CD4-positive, alpha-beta T cell (primary cell): Measurements from ENCODE around the gene CDKAL1. TPM values are rescaled to one million over a fixed set of nuclear protein-coding genes. Genes with fewer than 3 reads are reported as not detected.

Experiments
- ATAC-seq: fragments of 200-7000 bp; cut with Tn5 transposase; one replicate; pipeline ENCODE4 v1.10.0; 2022; ENCODE audit warnings: mild to moderate bottlenecking; ENCODE audit not compliant: poor library complexity
- CTCF ChIA-PET: fragments of 350-600 bp; sonication (Branson Sonifier 250); formaldehyde crosslinking; loops from one replicate; lab custom pipeline; 2021; ENCODE audit warnings: antibody characterized with exemption, inconsistent platforms; lab: Charles Lee
- POLR2A ChIA-PET: fragments of 350-600 bp; sonication (Branson Sonifier 250); formaldehyde crosslinking; loops from one replicate; lab custom pipeline; 2021; ENCODE audit warnings: antibody characterized with exemption, inconsistent platforms; lab: Charles Lee
- DNase-seq, 14 experiments: peaks; one replicate each; pipeline ENCODE4 v3.0.0-alpha.2; 2013 to 2020; ENCODE audit warnings: mixed read lengths in 2 of 14
- H3K27ac ChIP-seq, 2 donors: one replicate each; pipeline versions ENCODE4 v1.5.1 to v1.7.0; 2013; ENCODE audit warnings: low read length in 2 of 2, low read depth in 1 of 2, mild to moderate bottlenecking in 1 of 2
- H3K27me3 ChIP-seq, 2 experiments: 1 replicate in 1 of 2; 2 replicates in 1 of 2; pipeline versions ENCODE4 v1.6.1 to v1.7.0; 2013; ENCODE audit warnings: low read length in 2 of 2, control low read depth in 1 of 2, mild to moderate bottlenecking in 1 of 2, moderate library complexity in 1 of 2; ENCODE audit not compliant: insufficient read depth in 2 of 2, control insufficient read depth in 1 of 2
- H3K36me3 ChIP-seq: one replicate; pipeline ENCODE4 v1.6.1; 2013; ENCODE audit warnings: low read length, control low read depth; ENCODE audit not compliant: insufficient read depth
- H3K4me1 ChIP-seq: one replicate; pipeline ENCODE4 v1.6.1; 2013; ENCODE audit warnings: low read length, control low read depth; ENCODE audit not compliant: insufficient read depth
- H3K4me3 ChIP-seq: one replicate; pipeline ENCODE4 v1.5.1; 2013; ENCODE audit warnings: mild to moderate bottlenecking, low read length, moderate library complexity
- H3K9me3 ChIP-seq, 2 experiments: 1 replicate in 1 of 2; 2 replicates in 1 of 2; pipeline versions ENCODE4 v1.6.1 to v1.7.0; 2013; ENCODE audit warnings: low read length in 2 of 2, mild to moderate bottlenecking in 2 of 2, control low read depth in 1 of 2, moderate library complexity in 1 of 2; ENCODE audit not compliant: control insufficient read depth in 1 of 2, insufficient read depth in 1 of 2
- H3K27ac Mint-ChIP-seq: one replicate; pipeline ENCODE4 v1.8.0; 2020; ENCODE audit warnings: mixed read lengths
- H3K27me3 Mint-ChIP-seq: one replicate; pipeline ENCODE4 v1.8.0; 2021; ENCODE audit warnings: mixed read lengths
- H3K36me3 Mint-ChIP-seq: one replicate; pipeline ENCODE4 v1.8.0; 2021; ENCODE audit warnings: low read depth, mixed read lengths
- H3K4me1 Mint-ChIP-seq: one replicate; pipeline ENCODE4 v1.8.0; 2021; ENCODE audit warnings: low read depth, mixed read lengths
- H3K4me3 Mint-ChIP-seq: one replicate; pipeline ENCODE4 v1.8.0; 2020; ENCODE audit warnings: mild to moderate bottlenecking, mixed read lengths
- H3K9me3 Mint-ChIP-seq: one replicate; pipeline ENCODE4 v1.8.0; 2020; ENCODE audit warnings: mixed read lengths
- CTCF ChIP-seq: fragments of 200-600 bp; IDR thresholded peaks from one replicate; pipeline ENCODE4 v1.8.0; 2022; ENCODE audit warnings: antibody characterized with exemption, mild to moderate bottlenecking
- intact Hi-C, 2 experiments: fragments of 100-400 bp; cut with DNase I in 1 of 2; cut with micrococcal nuclease in 1 of 2; formaldehyde crosslinking; loops; one replicate each; pipeline versions ENCODE4 v1.15.1 to v1.9.0; 2023 to 2025; cut with DNase I, micrococcal nuclease
- total RNA-seq, 174 experiments: library from RNA in 2 of 174; stranded (reverse) in 2 of 174; gene quantifications; one replicate each; pipeline ENCODE4 v1.2.3 and lab custom pipeline; 2021 to 2026

Gene CDKAL1
- total RNA-seq, 2 experiments from 2014 or later, result 21.3 to 23.9 TPM

- H3K4me3 Mint-ChIP-seq, result no peak overlapping the region
- ChIA-PET POLR2A (no interaction called here), CTCF (no interaction called here)
- no peak overlapping the region for H3K27ac Mint-ChIP-seq
- H3K27me3 ChIP-seq, result no peaks in the 10 kb centered on the region
- no peak for ATAC-seq
- no peaks in the 10 kb centered on the region for H3K4me1 ChIP-seq
- peaks cover 31% of the 10 kb centered on the region for H3K36me3 Mint-ChIP-seq
- no peaks in the 10 kb centered on the region for H3K4me1 Mint-ChIP-seq
- H3K9me3 Mint-ChIP-seq, result peaks cover 5% of the 10 kb centered on the region
- no peak for TF ChIP-seq CTCF
- no peak overlapping the region for H3K4me3 ChIP-seq
- no peak for DNase-seq
- peaks cover 0 to 8% of the 10 kb centered on the region in 2 experiments for H3K9me3 ChIP-seq
- intact Hi-C loops, result no loop called here
- H3K36me3 ChIP-seq, result no peaks in the 10 kb centered on the region
- no peak overlapping the region for H3K27ac ChIP-seq
- H3K27me3 Mint-ChIP-seq, result no peaks in the 10 kb centered on the region
Observed at GRCh38 chr6:20946890-20947289, 412.6 kb downstream of the CDKAL1 start.

- no peak overlapping the region for H3K27ac Mint-ChIP-seq
- no peak for TF ChIP-seq CTCF
- H3K36me3 ChIP-seq, result no peaks in the 10 kb centered on the region
- no peak overlapping the region for H3K27ac ChIP-seq
- ATAC-seq (no peak), DNase-seq (no peak)
- no peaks in the 10 kb centered on the region for H3K4me1 ChIP-seq
- H3K4me3 Mint-ChIP-seq, result no peak overlapping the region
- peaks cover 5% of the 10 kb centered on the region for H3K9me3 Mint-ChIP-seq
- no peaks in the 10 kb centered on the region for H3K27me3 Mint-ChIP-seq
- H3K27me3 ChIP-seq, result no peaks in the 10 kb centered on the region
- H3K36me3 Mint-ChIP-seq, result peaks cover 27% of the 10 kb centered on the region
- H3K4me3 ChIP-seq, result no peak overlapping the region
- intact Hi-C loops, result no loop called here
- CTCF ChIA-PET, result no interaction called here
- no peaks in the 10 kb centered on the region for H3K9me3 ChIP-seq
- H3K4me1 Mint-ChIP-seq, result no peaks in the 10 kb centered on the region
- POLR2A ChIA-PET, result no interaction called here
Observed at GRCh38 chr6:20947977-20948376, 413.7 kb downstream of the CDKAL1 start.

GRCh38 chr6:20948556-20948955 is 414.3 kb downstream of the CDKAL1 start:
- Mint-ChIP-seq H3K4me1 (no peaks in the 10 kb centered on the region), H3K4me3 (no peak overlapping the region), H3K27ac (no peak overlapping the region), H3K36me3 (peaks cover 21% of the 10 kb centered on the region), H3K27me3 (no peaks in the 10 kb centered on the region), H3K9me3 (peaks cover 3% of the 10 kb centered on the region)
- DNase-seq (no peak), ATAC-seq (no peak)
- Histone ChIP-seq H3K4me1 (no peaks in the 10 kb centered on the region), H3K9me3 (no peaks in the 10 kb centered on the region), H3K4me3 (no peak overlapping the region), H3K27me3 (no peaks in the 10 kb centered on the region), H3K36me3 (no peaks in the 10 kb centered on the region), H3K27ac (no peak overlapping the region)
- CTCF ChIA-PET, result no interaction called here
- no peak for TF ChIP-seq CTCF
- POLR2A ChIA-PET, result no interaction called here
- intact Hi-C loops, result no loop called here
